ENCODE results near the gene ZNF446.
"Not testable (repeated sequence)": the region's sequence is repeated elsewhere in the genome, so short reads cannot be mapped to it uniquely, and the experiment has no call there.

ZNF446 gene

DNA sequence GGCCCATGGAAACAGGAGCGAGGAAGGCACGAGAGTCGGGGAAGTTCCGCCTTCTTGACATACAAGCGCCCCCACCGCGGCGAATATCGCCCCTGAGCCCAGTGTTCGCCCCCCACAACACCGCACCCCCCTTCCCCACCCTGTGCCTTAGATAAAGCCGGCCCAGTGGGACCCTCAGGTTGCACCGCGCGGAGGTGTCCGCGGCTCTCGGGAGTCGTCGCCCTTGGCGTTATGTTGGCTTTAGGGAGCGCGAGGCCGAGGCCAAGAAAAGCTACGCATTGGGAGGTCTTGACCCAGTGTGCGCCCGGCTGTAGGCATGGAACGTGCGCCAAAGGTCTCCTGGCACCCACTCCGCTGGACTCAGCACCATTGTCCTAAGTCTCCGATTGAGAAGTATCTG is 35.6 kb upstream of the ZNF446 start:
- Mint-ChIP-seq H3K4me3 (peak overlapping the region; percentile 89 to 92 (median 90)), H3K27ac (peak overlapping the region; percentile 68 to 83 (median 75)), H3K4me1 (peaks cover 6% of the 10 kb centered on the region), H3K9me3 (peaks cover 59% of the 10 kb centered on the region), H3K36me3 (ENCODE audit: low read depth) (peaks cover 47% of the 10 kb centered on the region), H3K27me3 (ENCODE audit: low read depth) (peaks cover 33% of the 10 kb centered on the region)
- TF ChIP-seq CTCF (IDR thresholded peaks at IDR 0.05; ENCODE audit: unreplicated experiment in 3 of 3) = no peak

GRCh38 chr19:58442986-58443385 is 33.2 kb upstream of the ZNF446 start:
- not testable (repeated sequence) for H3K27ac Mint-ChIP-seq, H3K4me3 Mint-ChIP-seq, H3K4me1 Mint-ChIP-seq
- Mint-ChIP-seq H3K36me3 (ENCODE audit: low read depth) (peaks cover 25% of the 10 kb centered on the region), H3K27me3 (ENCODE audit: low read depth) (peaks cover 33% of the 10 kb centered on the region), H3K9me3 (peaks cover 41% of the 10 kb centered on the region)

DNA sequence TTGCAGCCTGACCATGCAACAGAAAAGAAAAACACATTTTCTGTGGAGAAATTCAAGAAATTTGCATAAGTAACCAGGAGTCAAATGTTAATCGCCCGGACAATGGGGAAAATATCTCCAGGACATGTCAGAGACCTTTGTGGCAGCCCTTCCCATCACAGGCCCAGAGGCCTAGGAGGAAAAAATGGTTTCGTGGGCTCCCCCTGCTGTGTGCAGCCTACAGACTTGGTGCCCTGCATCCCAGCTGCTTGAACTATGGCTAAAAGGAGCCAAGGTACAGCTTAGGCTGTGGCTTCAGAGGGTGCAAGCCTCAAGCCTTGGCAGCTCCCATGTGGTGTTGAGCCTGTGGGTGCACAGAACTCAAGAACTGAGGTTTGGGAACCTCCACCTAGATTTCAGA is 27.3 kb upstream of the ZNF446 start:
- not testable (repeated sequence) for H3K27ac Mint-ChIP-seq

DNA sequence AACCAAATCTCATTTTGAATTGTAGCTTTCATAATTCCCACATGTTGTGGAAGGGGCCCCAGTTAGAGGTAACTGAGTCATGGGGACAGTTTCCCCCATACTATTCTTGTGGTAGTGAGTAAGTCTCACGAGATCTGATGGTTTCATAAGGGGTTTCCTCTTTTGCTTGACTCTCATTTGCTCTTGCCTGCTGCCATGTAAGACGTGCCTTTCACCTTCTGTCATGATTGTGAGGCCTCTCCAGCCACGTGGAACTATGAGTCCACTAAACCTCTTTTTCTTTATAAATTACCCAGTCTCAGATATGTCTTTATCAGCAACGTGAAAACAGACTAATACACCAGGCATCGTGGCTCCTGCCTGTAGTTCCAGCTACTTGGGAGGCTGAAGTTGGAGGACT is 26.2 kb upstream of the ZNF446 start:
- H3K36me3 Mint-ChIP-seq (ENCODE audit: low read depth); H3K27ac Mint-ChIP-seq: not testable (repeated sequence)
- peaks cover 15% of the 10 kb centered on the region for H3K27me3 Mint-ChIP-seq (ENCODE audit: low read depth)
- peaks cover 30% of the 10 kb centered on the region for H3K4me1 Mint-ChIP-seq
- peaks cover 11% of the 10 kb centered on the region for H3K9me3 Mint-ChIP-seq
- H3K4me3 Mint-ChIP-seq = peak overlapping the region in 1 of 3 experiments; percentile 23

More for the DNA sequence above, 27.3 kb upstream of the ZNF446 start:
- Mint-ChIP-seq H3K9me3 (peaks cover 13% of the 10 kb centered on the region), H3K4me1 (peaks cover 21% of the 10 kb centered on the region), H3K27me3 (ENCODE audit: low read depth) (peaks cover 26% of the 10 kb centered on the region)
- not testable (repeated sequence) for H3K4me3 Mint-ChIP-seq; H3K36me3 Mint-ChIP-seq (ENCODE audit: low read depth)

DNA sequence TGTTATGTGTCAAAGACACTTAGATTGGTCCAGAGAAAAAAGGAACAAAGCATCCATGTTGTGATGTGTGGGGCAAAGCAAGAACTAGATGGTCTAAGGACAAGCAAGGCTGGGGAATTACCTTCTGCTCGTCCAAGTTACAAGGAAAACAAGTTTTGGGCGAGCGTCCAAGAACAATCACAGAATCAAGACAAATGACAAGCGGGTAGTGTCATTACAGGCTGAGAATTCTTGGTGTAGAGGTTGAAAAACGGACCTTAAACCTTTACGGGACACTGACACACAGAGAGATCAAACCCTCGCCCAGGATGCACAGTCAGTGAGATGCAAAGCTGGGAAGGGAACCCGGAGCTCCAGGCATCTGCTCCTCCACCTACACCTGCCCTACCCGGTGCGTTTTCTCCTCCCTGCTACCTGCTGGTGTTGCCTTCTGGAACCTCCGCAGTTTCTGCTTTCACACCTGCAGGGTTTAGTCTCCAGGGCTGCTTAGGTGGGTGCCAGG is 25.2 kb upstream of the ZNF446 start:
- Mint-ChIP-seq H3K27me3 (ENCODE audit: low read depth) (peaks cover 13% of the 10 kb centered on the region), H3K4me1 (peaks cover 30% of the 10 kb centered on the region), H3K36me3 (ENCODE audit: low read depth) (peaks cover 5% of the 10 kb centered on the region), H3K27ac (peak overlapping the region in 2 of 3 experiments; percentile 68 to 74), H3K4me3 (peak overlapping the region; percentile 92 to 95 (median 93)), H3K9me3 (peaks cover 11% of the 10 kb centered on the region)
- TF ChIP-seq CTCF (IDR thresholded peaks at IDR 0.05; ENCODE audit: unreplicated experiment in 3 of 3) = no peak

DNA sequence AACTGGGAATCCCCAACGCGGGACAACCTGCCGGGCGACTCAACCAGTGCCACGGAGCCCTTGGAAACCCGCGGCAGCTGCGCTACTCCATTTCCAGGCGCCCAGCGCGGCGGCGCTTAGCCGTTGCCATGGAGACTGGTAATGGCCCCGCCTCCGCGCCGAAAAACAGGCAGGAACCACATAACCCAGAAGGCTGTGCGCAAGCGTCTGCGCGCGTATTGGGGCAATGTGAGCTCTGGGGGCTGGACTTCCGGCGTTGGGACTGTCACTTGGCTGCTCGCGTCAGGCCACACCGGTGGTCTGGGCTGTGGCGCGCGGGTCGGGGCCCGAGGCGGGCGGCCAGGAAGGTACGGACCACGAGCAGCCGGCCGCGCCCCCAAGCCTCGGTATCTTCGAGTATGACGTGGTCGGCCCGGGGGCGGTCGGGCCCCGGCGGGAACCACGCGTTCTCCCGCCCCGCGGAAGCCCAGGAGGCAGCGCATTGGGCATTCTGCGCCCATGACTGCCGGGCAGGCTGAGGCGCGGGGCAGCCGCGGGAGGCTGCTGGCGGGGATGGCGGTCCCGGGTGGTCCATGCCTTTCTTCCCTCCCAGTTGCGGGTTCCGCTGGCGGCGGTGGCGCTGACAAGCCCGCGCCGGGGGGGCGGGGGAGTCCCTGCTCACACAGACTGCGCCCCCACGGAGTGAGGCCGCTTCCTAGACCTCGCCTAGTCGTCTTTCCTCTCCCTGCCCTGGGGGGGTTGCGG is 24.6 kb upstream of the ZNF446 start, which contains the start of gene ZNF324B:
Gene ZNF324B, plus strand, starts transcription at position 265 of the 744 bp plus-strand sequence. CDS start 2,080 bp downstream, outside the sequence.
- TF ChIP-seq CTCF (IDR thresholded peaks at IDR 0.05; ENCODE audit: unreplicated experiment in 3 of 3) = no peak
- Mint-ChIP-seq H3K27ac (peak within 1 kb of the TSS in 2 of 3 experiments; percentile 68 to 74), H3K36me3 (ENCODE audit: low read depth) (peaks cover 5% of the 10 kb centered on the region), H3K9me3 (peaks cover 11% of the 10 kb centered on the region), H3K4me3 (peak within 1 kb of the TSS; percentile 92 to 95 (median 93)), H3K4me1 (peaks cover 30% of the 10 kb centered on the region), H3K27me3 (ENCODE audit: low read depth) (peaks cover 13% of the 10 kb centered on the region)

DNA sequence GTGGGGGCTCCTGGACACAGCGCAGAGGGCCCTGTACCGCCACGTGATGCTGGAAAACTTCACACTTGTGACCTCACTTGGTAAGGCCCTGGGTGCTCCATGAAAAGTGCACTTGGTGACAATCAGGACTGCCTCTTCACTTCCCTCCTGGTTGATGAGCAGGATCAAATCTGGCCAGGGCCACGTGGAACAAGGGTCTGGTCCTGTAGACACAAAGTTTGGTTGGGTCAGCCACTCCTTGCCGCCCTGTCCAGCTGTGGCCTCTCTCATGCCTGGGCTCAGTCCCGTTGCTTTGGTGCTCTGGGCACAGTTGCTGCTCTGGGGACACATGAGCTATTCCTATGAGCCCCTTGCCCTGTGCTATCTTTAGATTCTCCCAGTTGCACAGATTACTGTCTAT is 22.4 kb upstream of the ZNF446 start:
- no peak for TF ChIP-seq CTCF (IDR thresholded peaks at IDR 0.05; ENCODE audit: unreplicated experiment in 3 of 3)
- H3K27me3 Mint-ChIP-seq (ENCODE audit: low read depth) = peaks cover 9% of the 10 kb centered on the region
- H3K36me3 Mint-ChIP-seq (ENCODE audit: low read depth) = peaks cover 10% of the 10 kb centered on the region
- peaks cover 30% of the 10 kb centered on the region for H3K4me1 Mint-ChIP-seq
- H3K27ac Mint-ChIP-seq = no peak overlapping the region
- peaks cover 5% of the 10 kb centered on the region for H3K9me3 Mint-ChIP-seq
- H3K4me3 Mint-ChIP-seq = peak overlapping the region; percentile 59 to 82 (median 74)
